ENCODE data around the gene UBE2I. TPM values are rescaled to one million over a fixed set of nuclear protein-coding genes. Genes with fewer than 3 reads are reported as not detected.

The UBE2I gene
- total RNA-seq, 2 experiments from 2014 or later, result 122 to 323 TPM

GRCh38 chr16:1340730-1341494 lies 31.5 kb downstream of the UBE2I start:
- no peaks in the 10 kb centered on the region for H4K20me1 ChIP-seq (ENCODE audit: insufficient read depth, low read length)

GRCh38 chr16:1341495-1342420 lies 32.3 kb downstream of the UBE2I start:
- Histone ChIP-seq H3K27ac (ENCODE audit: low read depth, low read length, poor library complexity, severe bottlenecking) (peak overlapping the region; percentile 55), H3K9me3 (ENCODE audit: low read length) (no peaks in the 10 kb centered on the region)

More at GRCh38 chr16:1340730-1341494, 31.5 kb downstream of the UBE2I start:
- DNase-seq (ENCODE audit: low spot score), result no peak
- ChIA-PET CTCF (ENCODE audit: unreplicated experiment) (no interaction called here), POLR2A (no interaction called here)
- Histone ChIP-seq H3K9me3 (ENCODE audit: low read length) (no peaks in the 10 kb centered on the region), H3K27ac (ENCODE audit: low read depth, low read length, poor library complexity, severe bottlenecking) (no peak overlapping the region), H3K4me3 (ENCODE audit: low read depth, low read length, poor library complexity, severe bottlenecking) (no peak overlapping the region), H3K36me3 (ENCODE audit: insufficient read depth, low read length) (no peaks in the 10 kb centered on the region), H3K9me2 (ENCODE audit: insufficient read depth, low read length) (no peaks in the 10 kb centered on the region), H3K4me2 (ENCODE audit: low read length) (no peak overlapping the region), H3K79me2 (ENCODE audit: insufficient read depth, low read depth, low read length) (no peaks in the 10 kb centered on the region), H3K4me1 (ENCODE audit: insufficient read depth, low read length, poor library complexity, severe bottlenecking) (peaks cover 18% of the 10 kb centered on the region), H2AFZ (ENCODE audit: low read length) (no peak overlapping the region)
- TF ChIP-seq CTCF (conservative IDR thresholded peaks at IDR 0.05; ENCODE audit: low read length) (no peak), EZH2phosphoT487 (IDR thresholded peaks at IDR 0.05; ENCODE audit: borderline replicate concordance, low read depth, low read length) (no peak)
- intact Hi-C loops (cut with micrococcal nuclease; ENCODE audit: unreplicated experiment), result no loop called here
- no TSS peak for BruUV-seq (replicated peaks)

More at GRCh38 chr16:1341495-1342420, 32.3 kb downstream of the UBE2I start:
- BruUV-seq (replicated peaks), result no TSS peak
- Histone ChIP-seq H3K4me3 (ENCODE audit: low read depth, low read length, poor library complexity, severe bottlenecking) (peak overlapping the region; percentile 57), H3K4me2 (ENCODE audit: low read length) (peak overlapping the region; percentile 76), H3K4me1 (ENCODE audit: insufficient read depth, low read length, poor library complexity, severe bottlenecking) (peaks cover 18% of the 10 kb centered on the region), H3K36me3 (ENCODE audit: insufficient read depth, low read length) (no peaks in the 10 kb centered on the region), H3K79me2 (ENCODE audit: insufficient read depth, low read depth, low read length) (no peaks in the 10 kb centered on the region), H3K9me2 (ENCODE audit: insufficient read depth, low read length) (no peaks in the 10 kb centered on the region), H2AFZ (ENCODE audit: low read length) (peak overlapping the region; percentile 8; the same call in 1 of the 2 replicates), H4K20me1 (ENCODE audit: insufficient read depth, low read length) (no peaks in the 10 kb centered on the region)
- intact Hi-C loops (cut with micrococcal nuclease; ENCODE audit: unreplicated experiment), result loop anchor here (1.0 kb wide), 1 partner anchor 10 kb away; no protein-coding TSS in a partner anchor
- ChIA-PET CTCF (ENCODE audit: unreplicated experiment) (interaction anchor here (0.6 kb wide), 1 partner anchor 120 kb away, joined by 3 read pairs; no protein-coding TSS in a partner anchor), POLR2A (interaction anchor here (1.3 kb wide), 1 partner anchor 9 kb away, joined by 5 read pairs; no protein-coding TSS in a partner anchor)
- no peak for DNase-seq (ENCODE audit: low spot score)
- TF ChIP-seq CTCF (conservative IDR thresholded peaks at IDR 0.05; ENCODE audit: low read length), result no peak
- TF ChIP-seq EZH2phosphoT487 (IDR thresholded peaks at IDR 0.05; ENCODE audit: borderline replicate concordance, low read depth, low read length), result no peak

Measured in OCI-LY7 (cell line).